Mesodermal cell (in vitro differentiated cells): ENCODE results near the gene GNPTG.

Source experiments
- H3K27ac ChIP-seq: 2 replicates; pipeline ENCODE4 v1.7.0; 2013; ENCODE audit warnings: mild to moderate bottlenecking, low read depth, low read length, moderate library complexity; ENCODE audit not compliant: severe bottlenecking
- H3K36me3 ChIP-seq: 2 replicates; pipeline ENCODE4 v1.7.1; 2013; ENCODE audit warnings: mild to moderate bottlenecking, low read length, moderate library complexity; ENCODE audit not compliant: control insufficient read depth, insufficient read depth
- H3K4me1 ChIP-seq: one replicate; pipeline ENCODE4 v1.7.1; 2013; ENCODE audit warnings: mild to moderate bottlenecking, low read length; ENCODE audit not compliant: insufficient read depth, control insufficient read depth, poor library complexity, severe bottlenecking
- H3K4me3 ChIP-seq: 2 replicates; pipeline ENCODE4 v1.7.0; 2013; ENCODE audit warnings: low read length, control low read depth, mild to moderate bottlenecking; ENCODE audit not compliant: insufficient read depth, poor library complexity, severe bottlenecking; ENCODE audit errors: extremely low read depth
- H3K9me3 ChIP-seq: 2 replicates; pipeline ENCODE4 v1.7.1; 2013; ENCODE audit warnings: mild to moderate bottlenecking, low read length, moderate library complexity; ENCODE audit not compliant: control insufficient read depth
- WGBS, 2 experiments: methylation state at CpG; one replicate each; pipeline ENCODE4 v1.1.5; 2013; ENCODE audit warnings: missing lambda C conversion rate in 2 of 2; ENCODE audit not compliant: insufficient coverage in 2 of 2; 5-methylcytosine and 5-hydroxymethylcytosine counted together

Gene GNPTG

DNA sequence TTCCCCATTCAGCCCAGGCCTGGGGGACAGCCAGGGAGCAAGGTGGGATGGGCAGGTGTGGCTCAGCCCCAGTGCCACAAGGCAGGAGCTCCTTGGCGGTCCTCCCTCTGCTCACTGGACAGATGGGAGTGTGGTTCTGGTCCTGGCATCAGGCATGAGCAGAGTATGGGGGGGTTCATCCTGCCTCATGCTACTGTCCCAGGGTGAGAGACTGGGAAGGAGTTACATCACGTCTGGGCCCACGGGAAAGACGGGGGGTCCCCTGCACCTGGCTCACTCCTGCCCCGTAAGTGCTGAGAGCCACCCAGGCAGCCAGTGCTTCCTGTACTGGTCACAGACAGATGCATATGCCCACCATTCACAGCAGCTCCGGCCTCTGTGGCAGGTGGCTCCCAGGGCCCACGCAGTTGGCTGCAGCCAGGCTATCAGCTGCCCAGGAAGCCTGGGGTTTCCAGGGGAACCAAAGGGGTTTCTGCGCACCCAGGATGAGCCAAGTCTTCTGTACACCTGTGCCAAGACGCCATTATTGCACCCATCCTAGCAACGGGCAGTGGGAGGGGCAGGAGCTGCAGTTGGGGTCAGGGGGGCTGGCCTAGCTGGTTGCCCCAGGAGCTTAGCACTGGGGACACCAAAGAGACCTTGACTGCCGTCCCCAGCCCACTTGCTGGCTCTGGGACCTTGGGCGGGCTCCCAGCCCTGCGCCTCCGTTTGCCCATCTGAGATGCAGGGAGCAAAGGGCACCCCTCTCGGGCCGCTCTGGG, 16.3 kb upstream of the GNPTG start:
- peaks cover 16% of the 10 kb centered on the region for H3K4me1 ChIP-seq
- WGBS, 2 experiments, result 61 to 72% methylated on average over 14 of the region's 16 CpGs
- no peaks in the 10 kb centered on the region for H3K36me3 ChIP-seq
- H3K9me3 ChIP-seq, result peaks cover 2% of the 10 kb centered on the region
- no peak overlapping the region for H3K4me3 ChIP-seq
- no peak overlapping the region for H3K27ac ChIP-seq

DNA sequence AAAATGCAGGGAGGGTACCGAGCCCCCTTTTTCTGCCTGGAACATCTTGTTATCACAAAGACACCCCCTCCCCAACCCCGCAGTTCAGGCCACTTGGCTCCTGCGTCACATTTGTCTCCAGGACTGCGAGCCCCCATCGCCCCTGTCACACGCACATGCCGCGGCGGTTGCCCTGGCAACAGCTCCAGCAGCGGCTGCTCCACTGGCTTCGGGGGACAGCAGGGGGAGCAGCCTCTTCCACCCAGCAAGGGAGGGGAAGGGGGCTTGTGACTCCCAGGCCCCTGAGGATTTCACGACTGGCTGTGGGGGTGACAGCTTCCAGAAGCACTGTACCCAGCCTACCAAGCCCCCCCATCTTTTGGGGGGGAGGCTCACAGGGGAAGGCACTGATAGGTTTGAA, 15.7 kb upstream of the GNPTG start:
- H3K4me1 ChIP-seq, result peaks cover 16% of the 10 kb centered on the region
- no peaks in the 10 kb centered on the region for H3K36me3 ChIP-seq
- no peak overlapping the region for H3K4me3 ChIP-seq
- H3K27ac ChIP-seq, result no peak overlapping the region
- no peaks in the 10 kb centered on the region for H3K9me3 ChIP-seq
- WGBS, 2 experiments, result 6 to 16% methylated on average over 2 to 7 of the region's 12 CpGs

DNA sequence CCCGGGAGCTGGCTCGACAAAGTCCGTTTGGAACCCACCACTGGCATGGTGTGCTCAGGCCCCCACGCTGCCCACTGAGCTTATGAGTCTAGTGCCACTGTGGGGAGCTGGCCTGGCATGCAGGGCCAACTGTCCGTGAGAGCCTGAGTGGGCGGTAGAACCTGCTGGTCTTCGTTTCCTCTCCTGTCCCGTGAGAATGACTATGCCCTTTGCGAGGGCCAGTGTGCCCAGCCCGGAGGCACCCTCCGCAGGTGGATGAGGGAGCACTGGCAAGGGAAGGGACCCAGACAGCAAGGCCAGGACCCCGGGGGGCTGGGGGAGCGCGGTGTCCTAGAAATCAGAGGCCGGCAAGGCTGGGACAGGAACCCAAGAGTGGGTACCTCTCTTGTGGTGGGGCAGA, 15.1 kb upstream of the GNPTG start:
- Histone ChIP-seq H3K4me3 (no peak overlapping the region), H3K9me3 (no peaks in the 10 kb centered on the region), H3K4me1 (peaks cover 13% of the 10 kb centered on the region), H3K27ac (no peak overlapping the region), H3K36me3 (no peaks in the 10 kb centered on the region)
- 69 to 70% methylated on average over 13 to 15 of the region's 15 CpGs for WGBS, 2 experiments

DNA sequence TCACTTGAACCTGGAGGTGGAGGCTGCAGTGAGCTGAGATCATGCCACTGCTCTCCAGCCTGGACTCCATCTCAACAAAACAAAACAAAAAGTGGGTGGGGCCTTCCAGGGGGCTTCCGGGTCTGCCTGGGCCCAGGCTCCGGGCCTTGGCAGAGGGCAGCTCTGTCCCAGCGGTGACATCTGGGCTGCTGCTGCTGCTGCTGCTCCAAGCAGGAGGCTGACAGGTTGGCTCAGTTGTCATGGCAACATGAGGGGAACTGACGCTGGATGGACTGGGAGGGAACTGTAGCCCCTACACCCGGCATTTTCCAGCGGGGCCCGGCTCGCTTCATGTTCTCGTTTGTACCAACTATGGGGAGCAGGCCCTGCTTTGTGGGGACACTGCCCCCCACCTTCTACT, 14.2 kb upstream of the GNPTG start:
- H3K4me1 ChIP-seq, result peaks cover 4% of the 10 kb centered on the region
- H3K9me3 ChIP-seq, result no peaks in the 10 kb centered on the region
- WGBS, 2 experiments, result 56 to 71% methylated on average over 3 to 6 of the region's 9 CpGs
- H3K4me3 ChIP-seq, result no peak overlapping the region
- H3K36me3 ChIP-seq, result no peaks in the 10 kb centered on the region
- H3K27ac ChIP-seq, result no peak overlapping the region

DNA sequence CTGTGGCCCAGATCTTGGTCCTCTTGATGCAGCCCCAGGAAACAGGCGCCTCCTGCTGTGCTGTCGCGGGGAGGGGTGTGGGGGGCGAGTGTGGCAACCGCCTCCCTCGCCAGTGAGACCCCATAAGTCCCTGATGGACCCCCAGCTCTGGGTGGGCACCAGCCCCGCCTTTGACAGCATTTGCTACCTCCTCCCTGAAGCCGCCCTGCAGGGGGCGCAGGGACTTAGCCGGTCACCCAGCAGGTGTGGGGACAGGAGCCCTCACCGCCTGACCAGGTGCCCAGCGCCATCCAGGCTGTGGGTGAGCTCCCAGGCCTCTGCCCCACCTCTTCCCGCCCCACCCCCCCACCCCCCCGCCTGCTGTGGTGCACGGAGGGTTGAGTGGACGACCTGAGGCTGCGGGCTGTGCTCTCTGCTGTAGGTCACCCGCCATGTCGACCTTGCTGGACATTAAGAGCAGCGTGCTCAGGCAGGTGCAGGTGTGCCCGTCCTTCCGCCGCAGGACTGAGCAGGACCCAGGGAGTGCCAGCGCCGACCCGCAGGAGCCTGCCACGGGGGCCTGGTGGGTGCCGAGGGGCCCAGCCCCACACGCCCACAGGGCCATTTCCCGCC, 13.5 kb upstream of the GNPTG start:
- Histone ChIP-seq H3K4me3 (no peak overlapping the region), H3K36me3 (no peaks in the 10 kb centered on the region), H3K4me1 (no peaks in the 10 kb centered on the region), H3K27ac (no peak overlapping the region), H3K9me3 (no peaks in the 10 kb centered on the region)
- 41 to 63% methylated on average over 17 to 23 of the region's 30 CpGs for WGBS, 2 experiments

DNA sequence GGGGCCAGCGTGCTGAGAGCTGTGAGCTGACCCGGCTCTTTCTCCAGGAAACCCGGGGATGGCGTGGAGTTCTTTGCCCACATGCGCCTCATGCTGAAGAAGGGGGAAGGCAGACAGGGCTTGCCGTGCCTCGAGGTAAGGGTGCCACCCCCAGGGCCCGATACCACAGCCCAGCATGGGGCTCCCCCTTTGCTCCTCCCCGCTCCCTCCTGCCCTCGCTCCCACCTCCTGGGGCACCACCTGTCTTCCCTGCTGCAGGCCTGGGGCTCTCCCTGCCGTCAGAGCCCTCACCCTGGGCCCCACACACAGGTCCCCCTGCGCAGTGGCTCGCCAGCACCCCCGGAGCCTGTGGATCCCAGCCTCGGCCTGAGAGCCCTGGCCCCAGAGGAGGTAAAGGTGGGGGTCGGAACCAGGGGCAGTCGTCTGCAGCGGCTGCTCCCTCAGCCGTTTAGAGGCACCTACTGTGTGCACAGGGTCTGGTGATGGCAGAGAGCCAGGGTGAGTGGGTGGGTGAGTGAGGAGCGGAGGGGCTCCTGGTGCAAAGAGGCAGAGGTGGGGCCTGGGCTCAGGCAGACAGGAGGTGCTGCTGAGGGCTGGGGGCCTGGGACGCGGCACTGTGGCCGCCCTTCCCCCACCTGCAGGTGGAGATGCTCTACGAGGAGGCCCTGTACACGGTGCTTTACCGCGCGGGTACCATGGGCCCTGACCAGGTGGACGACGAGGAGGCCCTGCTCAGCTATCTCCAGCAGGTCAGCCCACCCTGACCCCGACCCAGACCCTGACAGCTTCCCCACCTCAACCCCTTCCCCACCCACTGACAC, 12.7 kb upstream of the GNPTG start:
- Histone ChIP-seq H3K27ac (no peak overlapping the region), H3K4me1 (no peaks in the 10 kb centered on the region), H3K4me3 (no peak overlapping the region), H3K36me3 (no peaks in the 10 kb centered on the region), H3K9me3 (no peaks in the 10 kb centered on the region)
- WGBS, 2 experiments, result 63 to 73% methylated on average over 24 to 25 of the region's 31 CpGs

DNA sequence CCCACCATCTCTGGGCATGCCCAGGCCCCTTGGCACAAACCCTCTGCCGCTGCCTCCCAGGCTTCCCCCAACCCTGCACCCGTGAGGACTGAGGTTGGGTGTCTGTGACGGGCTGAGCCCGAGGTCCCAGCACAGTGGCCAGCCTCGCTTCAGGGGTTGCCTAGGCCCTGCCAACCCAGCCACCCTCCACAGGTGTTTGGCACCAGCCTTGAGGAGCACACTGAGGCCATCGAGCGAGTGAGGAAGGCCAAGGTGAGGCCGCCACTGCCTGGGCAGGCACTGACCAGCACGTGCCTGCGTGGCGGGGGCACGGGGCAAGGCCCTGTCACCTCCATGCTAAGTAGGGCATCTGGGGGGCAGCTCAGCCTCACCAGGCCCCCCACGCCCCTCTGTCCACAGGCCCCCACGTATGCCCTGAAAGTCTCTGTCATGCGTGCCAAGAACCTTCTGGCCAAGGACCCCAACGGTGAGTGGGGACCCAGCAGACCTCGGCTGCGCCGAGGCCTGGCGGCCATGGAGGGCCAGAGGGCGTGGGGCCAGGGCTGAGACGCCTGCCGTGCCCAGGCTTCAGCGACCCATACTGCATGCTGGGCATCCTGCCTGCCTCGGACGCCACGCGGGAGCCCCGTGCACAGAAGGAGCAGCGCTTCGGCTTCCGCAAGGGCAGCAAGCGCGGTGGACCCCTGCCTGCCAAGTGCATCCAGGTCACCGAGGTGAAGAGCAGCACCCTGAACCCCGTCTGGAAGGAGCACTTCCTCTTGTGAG, 10.8 kb upstream of the GNPTG start:
- no peak overlapping the region for H3K4me3 ChIP-seq
- H3K4me1 ChIP-seq, result no peaks in the 10 kb centered on the region
- H3K27ac ChIP-seq, result no peak overlapping the region
- WGBS, 2 experiments, result 88 to 90% methylated on average over 33 to 36 of the region's 36 CpGs
- H3K9me3 ChIP-seq, result no peaks in the 10 kb centered on the region
- H3K36me3 ChIP-seq, result no peaks in the 10 kb centered on the region

DNA sequence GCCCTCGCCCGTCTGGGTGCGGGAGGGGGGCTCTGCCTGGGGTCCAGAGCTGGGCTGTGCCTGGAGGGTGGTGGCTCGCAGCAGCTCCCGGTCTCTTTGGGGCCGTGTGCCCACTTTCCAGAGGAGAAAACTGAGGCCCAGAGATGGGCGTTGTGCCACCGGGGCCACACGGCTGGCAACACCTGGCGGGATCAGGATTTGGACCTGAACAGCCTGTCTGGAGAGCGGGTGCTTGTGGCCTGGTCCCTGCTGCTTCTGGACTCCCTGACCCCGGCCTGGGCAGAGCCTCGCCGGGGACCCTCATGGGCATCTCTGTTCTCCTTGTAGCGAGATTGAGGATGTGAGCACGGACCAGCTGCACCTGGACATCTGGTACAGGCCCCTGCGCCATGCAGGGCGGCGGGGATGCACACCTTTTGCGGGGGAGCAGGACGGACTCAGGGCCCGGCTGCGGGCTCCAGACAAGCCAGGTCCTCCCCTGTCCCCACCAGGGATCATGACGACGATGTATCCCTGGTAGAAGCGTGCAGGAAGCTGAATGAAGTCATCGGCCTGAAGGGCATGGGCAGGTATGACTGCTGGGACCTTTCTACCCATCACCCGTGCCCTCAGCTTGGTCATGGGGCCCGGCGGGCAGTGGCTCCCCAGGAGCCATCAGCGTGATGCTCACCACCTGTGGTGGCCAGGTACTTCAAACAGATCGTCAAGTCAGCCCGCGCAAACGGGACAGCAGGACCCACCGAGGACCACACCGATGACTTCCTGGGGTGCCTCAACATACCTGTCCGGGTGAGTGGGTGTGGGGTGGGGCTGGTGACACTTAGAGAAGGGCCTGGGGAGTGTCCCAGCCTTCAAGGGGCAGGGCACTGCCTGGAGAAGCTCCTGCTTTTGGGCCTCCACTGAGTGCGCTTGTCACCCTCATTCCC, 10.0 kb upstream of the GNPTG start:
- no peaks in the 10 kb centered on the region for H3K9me3 ChIP-seq
- H3K36me3 ChIP-seq, result no peaks in the 10 kb centered on the region
- WGBS, 2 experiments, result 81 to 88% methylated on average over 31 to 39 of the region's 39 CpGs
- H3K4me3 ChIP-seq, result no peak overlapping the region
- H3K27ac ChIP-seq, result no peak overlapping the region
- H3K4me1 ChIP-seq, result no peaks in the 10 kb centered on the region

DNA sequence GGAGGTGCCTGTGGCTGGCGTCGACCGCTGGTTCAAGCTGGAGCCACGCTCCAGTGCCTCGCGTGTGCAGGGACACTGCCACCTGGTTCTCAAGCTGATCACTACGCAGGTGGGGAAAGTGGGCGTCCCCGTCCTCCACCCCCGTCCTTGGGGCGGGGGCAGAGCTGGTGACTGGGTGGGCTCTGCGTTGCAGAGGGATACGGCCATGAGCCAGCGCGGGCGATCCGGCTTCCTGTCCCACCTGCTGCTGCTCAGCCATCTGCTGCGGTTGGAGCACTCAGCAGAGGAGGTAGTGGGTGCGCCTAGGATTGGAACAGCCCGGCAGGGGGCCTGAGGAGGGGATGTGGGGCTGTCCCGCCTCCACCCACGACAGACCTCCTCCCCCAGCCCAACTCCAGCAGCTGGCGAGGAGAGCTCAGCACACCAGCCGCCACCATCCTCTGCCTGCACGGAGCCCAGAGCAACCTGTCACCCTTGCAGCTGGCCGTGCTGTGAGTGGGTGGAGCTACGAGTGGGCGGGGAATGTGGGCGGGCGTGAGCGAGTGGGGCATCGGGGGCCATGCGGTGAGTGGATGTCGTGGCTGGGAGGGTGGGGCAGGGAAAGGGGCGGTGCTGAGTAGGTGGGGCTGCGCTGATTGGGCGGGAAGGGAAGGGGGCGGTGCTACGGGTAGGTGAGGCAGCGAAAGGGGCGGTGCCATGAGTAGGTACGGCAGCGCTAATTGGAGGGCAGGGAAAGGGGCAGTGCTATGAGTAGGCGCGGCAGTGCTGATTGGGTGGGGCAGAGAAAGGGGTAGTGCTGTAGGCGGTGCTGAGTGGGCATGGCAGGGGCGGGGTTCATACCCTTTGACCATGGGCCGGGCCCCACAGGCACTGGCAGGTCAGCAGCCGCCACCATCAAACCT, 9.0 kb upstream of the GNPTG start:
- no peaks in the 10 kb centered on the region for H3K9me3 ChIP-seq
- H3K36me3 ChIP-seq, result no peaks in the 10 kb centered on the region
- no peak overlapping the region for H3K27ac ChIP-seq
- WGBS, 2 experiments, result 7 to 11% methylated on average over 26 to 39 of the region's 49 CpGs
- peak overlapping the region; percentile 14 for H3K4me3 ChIP-seq
- H3K4me1 ChIP-seq, result no peaks in the 10 kb centered on the region
